Uterus (tissue), 2 donors: ENCODE data around the gene SLC48A1.

ENCODE experiments used
- CTCF ChIP-seq, 4 experiments: fragments of 200-600 bp in 2 of 4; fragments of 450-650 bp in 2 of 4; sonication (generic) in 2 of 4; IDR thresholded peaks; one replicate each; pipeline ENCODE4 v1.5.1; 2016 to 2019; ENCODE audit warnings: antibody characterized with exemption in 4 of 4, mild to moderate bottlenecking in 2 of 4, moderate library complexity in 1 of 4
- POLR2A ChIP-seq, 2 donors: fragments of 450-650 bp; IDR thresholded peaks; one replicate each; pipeline ENCODE4 v1.6.1; 2016; ENCODE audit warnings: antibody characterized with exemption in 2 of 2, mild to moderate bottlenecking in 1 of 2, moderate library complexity in 1 of 2

- TF ChIP-seq CTCF (IDR thresholded peaks at IDR 0.05) (no peak), POLR2A (IDR thresholded peaks at IDR 0.05) (no peak)
Observed at GRCh38 chr12:47822863-47823262, 49.8 kb downstream of the SLC48A1 start.
